ENCODE data around the gene HSF2BP.
"Not testable (repeated sequence)": the region's sequence is repeated elsewhere in the genome, so short reads cannot be mapped to it uniquely, and the experiment has no call there.

HSF2BP gene

DNA sequence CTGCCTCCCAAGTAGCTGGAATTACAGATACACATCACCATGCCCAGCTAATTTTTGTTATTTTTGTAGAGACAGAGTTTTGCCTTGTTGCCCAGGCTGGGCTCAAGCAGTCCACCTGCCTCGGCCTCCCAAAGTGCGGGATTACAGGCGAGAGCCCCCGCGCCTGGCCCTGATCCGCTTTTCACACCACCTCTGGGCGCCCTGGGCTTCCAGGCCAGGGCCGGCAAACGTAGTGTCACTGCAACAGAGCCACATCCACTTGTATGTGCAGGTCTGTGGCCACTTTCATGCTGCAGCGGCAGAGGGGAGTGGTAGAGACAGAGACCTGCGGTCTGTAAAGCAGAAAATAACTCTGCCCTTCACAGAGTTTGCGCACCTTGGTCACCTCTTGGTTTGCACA, 29.6 kb upstream of the HSF2BP start:
- ChIA-PET POLR2A (no interaction called here), CTCF (interaction anchor here (0.7 kb wide), 1 partner anchor 25 kb away, joined by 3 read pairs; no protein-coding TSS in a partner anchor)
- TF ChIP-seq, protein P1, sequence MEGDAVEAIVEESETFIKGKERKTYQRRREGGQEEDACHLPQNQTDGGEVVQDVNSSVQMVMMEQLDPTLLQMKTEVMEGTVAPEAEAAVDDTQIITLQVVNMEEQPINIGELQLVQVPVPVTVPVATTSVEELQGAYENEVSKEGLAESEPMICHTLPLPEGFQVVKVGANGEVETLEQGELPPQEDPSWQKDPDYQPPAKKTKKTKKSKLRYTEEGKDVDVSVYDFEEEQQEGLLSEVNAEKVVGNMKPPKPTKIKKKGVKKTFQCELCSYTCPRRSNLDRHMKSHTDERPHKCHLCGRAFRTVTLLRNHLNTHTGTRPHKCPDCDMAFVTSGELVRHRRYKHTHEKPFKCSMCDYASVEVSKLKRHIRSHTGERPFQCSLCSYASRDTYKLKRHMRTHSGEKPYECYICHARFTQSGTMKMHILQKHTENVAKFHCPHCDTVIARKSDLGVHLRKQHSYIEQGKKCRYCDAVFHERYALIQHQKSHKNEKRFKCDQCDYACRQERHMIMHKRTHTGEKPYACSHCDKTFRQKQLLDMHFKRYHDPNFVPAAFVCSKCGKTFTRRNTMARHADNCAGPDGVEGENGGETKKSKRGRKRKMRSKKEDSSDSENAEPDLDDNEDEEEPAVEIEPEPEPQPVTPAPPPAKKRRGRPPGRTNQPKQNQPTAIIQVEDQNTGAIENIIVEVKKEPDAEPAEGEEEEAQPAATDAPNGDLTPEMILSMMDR (IDR thresholded peaks at IDR 0.05; ENCODE audit: control extremely low read depth, extremely low read depth, low read depth, missing control alignments), result no peak
- DNase-seq (ENCODE audit: extremely low spot score), result no peak

DNA sequence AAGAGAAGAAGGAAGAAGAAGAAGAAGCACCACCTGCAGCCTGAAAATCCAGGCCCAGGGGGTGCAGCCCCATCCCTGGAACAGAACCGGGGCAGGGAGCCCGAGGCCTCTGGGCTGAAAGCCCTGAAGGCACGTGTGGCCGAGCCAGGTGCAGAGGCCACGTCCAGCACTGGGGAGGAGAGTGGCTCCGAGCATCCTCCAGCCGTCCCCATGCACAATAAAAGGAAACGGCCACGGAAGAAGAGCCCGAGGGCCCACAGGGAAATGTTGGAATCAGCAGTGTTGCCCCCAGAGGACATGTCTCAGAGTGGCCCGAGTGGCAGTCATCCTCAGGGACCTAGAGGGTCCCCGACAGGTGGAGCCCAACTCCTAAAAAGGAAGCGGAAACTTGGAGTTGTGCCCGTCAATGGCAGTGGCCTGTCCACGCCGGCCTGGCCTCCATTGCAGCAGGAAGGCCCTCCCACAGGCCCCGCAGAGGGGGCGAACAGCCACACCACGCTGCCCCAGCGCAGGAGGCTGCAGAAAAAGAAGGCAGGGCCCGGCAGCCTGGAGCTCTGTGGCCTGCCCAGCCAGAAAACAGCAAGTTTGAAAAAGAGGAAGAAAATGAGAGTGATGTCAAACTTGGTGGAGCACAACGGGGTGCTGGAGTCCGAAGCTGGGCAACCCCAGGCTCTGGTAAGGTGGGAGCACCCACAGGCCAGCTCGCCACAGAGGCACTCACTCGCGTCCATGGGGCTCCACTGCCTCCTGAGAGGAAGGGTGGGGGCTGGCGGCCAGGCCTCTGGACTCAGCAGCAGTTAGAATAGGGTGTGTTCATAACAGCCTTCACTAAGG, 28.5 kb upstream of the HSF2BP start:
- DNase-seq (ENCODE audit: extremely low spot score), result no peak
- ChIA-PET POLR2A (no interaction called here), CTCF (interaction anchor here (0.7 to 1.7 kb wide), 3 partner anchors 11 to 27 kb away, joined by 3 to 5 read pairs (median 3); no protein-coding TSS in a partner anchor)
- TF ChIP-seq, protein P1 (IDR thresholded peaks at IDR 0.05; ENCODE audit: control extremely low read depth, extremely low read depth, low read depth, missing control alignments), result no peak

DNA sequence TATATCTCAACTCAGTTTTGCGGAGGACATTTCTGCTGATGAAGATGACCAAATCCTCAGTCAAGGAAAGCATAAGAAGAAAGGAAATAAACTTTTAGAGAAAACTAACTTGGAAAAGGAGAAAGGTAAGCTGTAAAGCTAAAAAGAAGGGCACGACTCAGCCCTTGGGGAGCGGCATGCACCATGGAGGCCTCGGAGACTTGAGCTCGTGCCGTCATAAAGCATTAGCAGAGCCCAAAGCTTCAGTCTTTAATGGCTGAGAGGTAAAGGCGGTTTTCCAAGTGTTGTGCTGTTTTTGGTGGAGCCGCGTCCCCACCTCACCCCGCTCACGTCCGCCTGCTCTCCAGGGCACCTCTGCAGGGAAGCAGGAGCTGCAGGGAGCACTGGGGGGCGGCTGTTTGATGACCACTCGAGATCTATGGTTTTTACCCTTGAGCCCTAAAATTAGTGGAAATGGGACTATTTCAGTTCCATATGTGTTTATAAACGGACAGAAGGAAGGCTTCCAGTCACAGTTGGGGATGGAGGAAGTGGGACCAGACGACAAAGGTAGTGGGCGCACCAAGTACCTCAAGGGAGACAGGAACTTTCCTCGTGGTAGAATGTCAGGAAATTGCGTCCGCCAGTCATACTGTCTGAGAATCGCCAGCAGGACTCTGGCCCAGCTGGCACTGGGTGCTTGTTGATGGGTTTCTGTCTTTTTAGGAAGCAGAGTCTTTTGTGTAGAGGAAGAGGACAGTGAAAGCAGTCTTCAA, 27.7 kb upstream of the HSF2BP start:
- TF ChIP-seq, protein P1 (IDR thresholded peaks at IDR 0.05; ENCODE audit: control extremely low read depth, extremely low read depth, low read depth, missing control alignments), result no peak
- CTCF ChIA-PET, result interaction anchor here (1.0 to 1.7 kb wide), 4 partner anchors 10 to 35 kb away, joined by 3 to 5 read pairs (median 4); no protein-coding TSS in a partner anchor

DNA sequence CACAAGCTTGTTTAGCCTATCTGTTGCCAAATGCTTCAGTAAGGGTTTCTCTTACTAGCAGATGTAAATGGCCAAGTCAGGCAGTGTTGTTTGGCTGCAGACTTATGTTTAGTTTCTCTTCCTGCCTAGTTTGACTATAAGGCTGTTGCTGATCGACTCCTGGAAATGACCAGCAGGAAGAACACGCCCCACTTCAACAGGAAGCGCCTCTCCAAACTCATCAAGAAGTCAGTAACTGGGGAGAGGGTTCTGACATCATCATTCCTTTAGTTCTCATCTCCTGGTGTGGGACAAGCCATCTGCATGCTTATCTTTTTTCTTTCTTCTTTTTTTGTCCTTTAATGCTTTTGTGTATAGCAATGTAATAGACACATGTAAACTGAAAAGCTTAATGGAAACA, 25.1 kb upstream of the HSF2BP start:
- ChIA-PET POLR2A (no interaction called here), CTCF (interaction anchor here (1.4 kb wide), 1 partner anchor 12 kb away, joined by 4 read pairs; no protein-coding TSS in a partner anchor)
- TF ChIP-seq, protein P1 (IDR thresholded peaks at IDR 0.05; ENCODE audit: control extremely low read depth, extremely low read depth, low read depth, missing control alignments), result no peak
- DNase-seq (ENCODE audit: extremely low spot score), result no peak

More for the DNA sequence above, 27.7 kb upstream of the HSF2BP start:
- DNase-seq (ENCODE audit: extremely low spot score), result no peak
- POLR2A ChIA-PET, result no interaction called here

DNA sequence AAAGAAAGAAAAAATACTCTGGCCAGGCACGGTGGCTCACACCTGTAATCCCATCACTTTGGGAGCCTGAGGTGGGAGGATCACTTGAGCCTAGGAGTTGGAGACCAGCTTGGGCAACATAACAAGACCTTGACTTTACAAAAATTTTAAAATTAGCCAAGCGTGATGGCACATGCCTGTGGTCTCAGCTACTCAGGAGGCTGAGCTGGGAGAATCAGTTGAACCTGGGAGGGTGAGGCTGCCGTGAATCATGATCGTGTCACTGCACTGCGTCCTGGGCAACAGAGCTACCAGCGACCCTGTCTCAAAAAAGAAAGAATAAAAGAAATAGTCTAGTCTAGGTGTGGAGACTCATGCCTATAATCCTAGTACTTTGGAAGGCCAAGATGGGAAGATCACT, 22.4 kb upstream of the HSF2BP start:
- CTCF ChIA-PET, result no interaction called here
- POLR2A ChIA-PET, result no interaction called here
- DNase-seq (ENCODE audit: extremely low spot score), result no peak
- TF ChIP-seq, protein P1 (IDR thresholded peaks at IDR 0.05; ENCODE audit: control extremely low read depth, extremely low read depth, low read depth, missing control alignments), result no peak

DNA sequence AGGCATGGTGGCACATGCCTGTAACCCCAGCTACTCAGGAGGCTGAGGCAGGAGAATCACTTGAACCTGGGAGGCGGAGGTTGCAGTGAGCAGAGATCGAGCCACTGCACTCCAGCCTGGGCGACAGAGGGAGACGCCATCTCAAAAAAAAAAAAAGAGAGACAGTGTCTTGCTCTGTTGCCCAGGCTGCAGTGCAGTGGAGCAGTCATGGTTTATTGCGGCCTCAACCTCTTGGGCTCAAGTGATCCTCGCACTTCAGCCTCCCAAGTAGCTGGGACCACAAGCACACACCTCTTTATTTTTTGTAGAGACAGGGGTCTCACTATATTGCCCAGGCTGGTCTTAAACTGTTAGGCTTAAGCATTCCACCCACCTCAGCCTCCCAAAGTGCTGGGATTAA, 21.1 kb upstream of the HSF2BP start:
- CTCF ChIA-PET, result interaction anchor here (0.8 kb wide), 2 partner anchors 9 to 24 kb away, joined by 3 read pairs; no protein-coding TSS in a partner anchor
- POLR2A ChIA-PET; DNase-seq (ENCODE audit: extremely low spot score): not testable (repeated sequence)

DNA sequence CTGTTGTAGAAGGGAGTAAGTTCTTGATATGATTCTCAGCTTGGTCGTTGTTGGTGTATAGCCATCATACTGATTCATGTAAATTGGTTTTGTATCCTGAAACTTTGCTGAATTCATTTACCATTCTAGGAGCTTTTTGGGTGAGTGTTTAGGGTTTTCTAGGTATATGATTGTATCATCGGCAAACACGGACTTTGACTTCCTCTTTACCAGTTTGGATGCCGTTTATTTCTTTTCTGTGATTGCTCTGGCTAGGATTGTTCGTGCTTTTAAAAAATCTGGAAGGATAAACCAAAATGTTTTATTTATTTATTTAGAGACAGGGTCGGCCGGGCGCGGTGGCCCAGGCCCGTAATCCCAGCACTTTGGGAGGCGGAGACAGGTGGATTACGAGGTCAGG, 20.7 kb upstream of the HSF2BP start:
- POLR2A ChIA-PET, result no interaction called here
- no peak for DNase-seq (ENCODE audit: extremely low spot score)
- CTCF ChIA-PET, result no interaction called here
- TF ChIP-seq, protein P1 (IDR thresholded peaks at IDR 0.05; ENCODE audit: control extremely low read depth, extremely low read depth, low read depth, missing control alignments), result no peak

Measured in GM10248 (cell line).